Measurements from ENCODE around the gene CHP1.
A peak's percentile ranks its signal among the peaks of the same experiment; 100 is the strongest.
"Not testable (repeated sequence)": the region's sequence is repeated elsewhere in the genome, so short reads cannot be mapped to it uniquely, and the experiment has no call there.

The CHP1 gene

GRCh38 chr15:41281236-41281635 lies 50.2 kb downstream of the CHP1 start:
- Histone ChIP-seq H3K36me3 (ENCODE audit: control insufficient read depth, insufficient read depth, low read length) (peaks cover 34% of the 10 kb centered on the region), H3K4me1 (ENCODE audit: control insufficient read depth, insufficient read depth, low read length) (peaks cover 4% of the 10 kb centered on the region; the same call in 1 of the 2 replicates), H3K9me3 (ENCODE audit: control insufficient read depth, insufficient read depth, low read length) (no peaks in the 10 kb centered on the region), H3K27ac (ENCODE audit: low read depth, low read length) (no peak overlapping the region), H3K9ac (ENCODE audit: low read depth, low read length) (no peak overlapping the region), H3K27me3 (ENCODE audit: control insufficient read depth, insufficient read depth, low read length) (no peaks in the 10 kb centered on the region), H3K4me3 (ENCODE audit: low read depth, low read length) (no peak overlapping the region)

- H3K9me3 ChIP-seq (ENCODE audit: control insufficient read depth, insufficient read depth, low read length); H3K9ac ChIP-seq (ENCODE audit: low read depth, low read length); H3K4me1 ChIP-seq (ENCODE audit: control insufficient read depth, insufficient read depth, low read length); H3K27ac ChIP-seq (ENCODE audit: low read depth, low read length); H3K4me3 ChIP-seq (ENCODE audit: low read depth, low read length); H3K27me3 ChIP-seq (ENCODE audit: control insufficient read depth, insufficient read depth, low read length): not testable (repeated sequence)
- H3K36me3 ChIP-seq (ENCODE audit: control insufficient read depth, insufficient read depth, low read length): peaks cover 39% of the 10 kb centered on the region
Measured at GRCh38 chr15:41282436-41282835, 51.4 kb downstream of the CHP1 start.

GRCh38 chr15:41282980-41283652 lies 52.0 kb downstream of the CHP1 start:
- not testable (repeated sequence) for H3K4me1 ChIP-seq (ENCODE audit: control insufficient read depth, insufficient read depth, low read length); H3K9me3 ChIP-seq (ENCODE audit: control insufficient read depth, insufficient read depth, low read length); H3K27me3 ChIP-seq (ENCODE audit: control insufficient read depth, insufficient read depth, low read length)
- peak overlapping the region; percentile 78 for H3K27ac ChIP-seq (ENCODE audit: low read depth, low read length)
- peak overlapping the region; percentile 58 for H3K9ac ChIP-seq (ENCODE audit: low read depth, low read length)
- H3K4me3 ChIP-seq (ENCODE audit: low read depth, low read length): peak overlapping the region; percentile 88
- H3K36me3 ChIP-seq (ENCODE audit: control insufficient read depth, insufficient read depth, low read length): peaks cover 44% of the 10 kb centered on the region

GRCh38 chr15:41283653-41284426 lies 52.8 kb downstream of the CHP1 start:
- Histone ChIP-seq H3K9me3 (ENCODE audit: control insufficient read depth, insufficient read depth, low read length) (no peaks in the 10 kb centered on the region), H3K27me3 (ENCODE audit: control insufficient read depth, insufficient read depth, low read length) (no peaks in the 10 kb centered on the region), H3K9ac (ENCODE audit: low read depth, low read length) (peak overlapping the region; percentile 95), H3K36me3 (ENCODE audit: control insufficient read depth, insufficient read depth, low read length) (peaks cover 47% of the 10 kb centered on the region), H3K4me1 (ENCODE audit: control insufficient read depth, insufficient read depth, low read length) (peaks cover 4% of the 10 kb centered on the region; the same call in 1 of the 2 replicates), H3K4me3 (ENCODE audit: low read depth, low read length) (peak overlapping the region; percentile 88), H3K27ac (ENCODE audit: low read depth, low read length) (peak overlapping the region; percentile 92)

- Histone ChIP-seq H3K9me3 (ENCODE audit: control insufficient read depth, insufficient read depth, low read length) (no peaks in the 10 kb centered on the region), H3K36me3 (ENCODE audit: control insufficient read depth, insufficient read depth, low read length) (peaks cover 47% of the 10 kb centered on the region)
Measured at GRCh38 chr15:41284427-41285177, 53.5 kb downstream of the CHP1 start.

GRCh38 chr15:41285285-41285684 lies 54.2 kb downstream of the CHP1 start:
- H3K9me3 ChIP-seq (ENCODE audit: control insufficient read depth, insufficient read depth, low read length): no peaks in the 10 kb centered on the region

More at GRCh38 chr15:41284427-41285177, 53.5 kb downstream of the CHP1 start:
- Histone ChIP-seq H3K4me1 (ENCODE audit: control insufficient read depth, insufficient read depth, low read length) (peaks cover 4% of the 10 kb centered on the region; the same call in 1 of the 2 replicates), H3K27me3 (ENCODE audit: control insufficient read depth, insufficient read depth, low read length) (no peaks in the 10 kb centered on the region), H3K27ac (ENCODE audit: low read depth, low read length) (peak overlapping the region; percentile 92), H3K4me3 (ENCODE audit: low read depth, low read length) (peak overlapping the region; percentile 88), H3K9ac (ENCODE audit: low read depth, low read length) (peak overlapping the region; percentile 95)

GRCh38 chr15:41286665-41287333 lies 55.7 kb downstream of the CHP1 start:
- H3K4me3 ChIP-seq (ENCODE audit: low read depth, low read length): no peak overlapping the region
- H3K4me1 ChIP-seq (ENCODE audit: control insufficient read depth, insufficient read depth, low read length): peaks cover 4% of the 10 kb centered on the region; the same call in 1 of the 2 replicates
- no peak overlapping the region for H3K9ac ChIP-seq (ENCODE audit: low read depth, low read length)
- peaks cover 62% of the 10 kb centered on the region for H3K36me3 ChIP-seq (ENCODE audit: control insufficient read depth, insufficient read depth, low read length)
- no peak overlapping the region for H3K27ac ChIP-seq (ENCODE audit: low read depth, low read length)
- H3K27me3 ChIP-seq (ENCODE audit: control insufficient read depth, insufficient read depth, low read length): no peaks in the 10 kb centered on the region
- H3K9me3 ChIP-seq (ENCODE audit: control insufficient read depth, insufficient read depth, low read length): no peaks in the 10 kb centered on the region

More at GRCh38 chr15:41285285-41285684, 54.2 kb downstream of the CHP1 start:
- peak overlapping the region; percentile 95 for H3K9ac ChIP-seq (ENCODE audit: low read depth, low read length)
- peaks cover 4% of the 10 kb centered on the region; the same call in 1 of the 2 replicates for H3K4me1 ChIP-seq (ENCODE audit: control insufficient read depth, insufficient read depth, low read length)
- H3K36me3 ChIP-seq (ENCODE audit: control insufficient read depth, insufficient read depth, low read length): peaks cover 47% of the 10 kb centered on the region
- peak overlapping the region; percentile 88 for H3K4me3 ChIP-seq (ENCODE audit: low read depth, low read length)
- H3K27ac ChIP-seq (ENCODE audit: low read depth, low read length): peak overlapping the region; percentile 92
- no peaks in the 10 kb centered on the region for H3K27me3 ChIP-seq (ENCODE audit: control insufficient read depth, insufficient read depth, low read length)

GRCh38 chr15:41288464-41288863 lies 57.4 kb downstream of the CHP1 start:
- H3K4me3 ChIP-seq (ENCODE audit: low read depth, low read length): no peak overlapping the region
- no peaks in the 10 kb centered on the region for H3K27me3 ChIP-seq (ENCODE audit: control insufficient read depth, insufficient read depth, low read length)
- H3K36me3 ChIP-seq (ENCODE audit: control insufficient read depth, insufficient read depth, low read length): peaks cover 74% of the 10 kb centered on the region
- H3K9ac ChIP-seq (ENCODE audit: low read depth, low read length): no peak overlapping the region
- no peaks in the 10 kb centered on the region for H3K9me3 ChIP-seq (ENCODE audit: control insufficient read depth, insufficient read depth, low read length)
- peaks cover 4% of the 10 kb centered on the region; the same call in 1 of the 2 replicates for H3K4me1 ChIP-seq (ENCODE audit: control insufficient read depth, insufficient read depth, low read length)
- H3K27ac ChIP-seq (ENCODE audit: low read depth, low read length): no peak overlapping the region

- Histone ChIP-seq H3K4me3 (ENCODE audit: low read depth, low read length) (no peak overlapping the region), H3K27ac (ENCODE audit: low read depth, low read length) (no peak overlapping the region), H3K36me3 (ENCODE audit: control insufficient read depth, insufficient read depth, low read length) (peaks cover 86% of the 10 kb centered on the region), H3K4me1 (ENCODE audit: control insufficient read depth, insufficient read depth, low read length) (peaks cover 4% of the 10 kb centered on the region; the same call in 1 of the 2 replicates), H3K9me3 (ENCODE audit: control insufficient read depth, insufficient read depth, low read length) (no peaks in the 10 kb centered on the region), H3K9ac (ENCODE audit: low read depth, low read length) (no peak overlapping the region), H3K27me3 (ENCODE audit: control insufficient read depth, insufficient read depth, low read length) (no peaks in the 10 kb centered on the region)
Measured at GRCh38 chr15:41289953-41290352, 58.9 kb downstream of the CHP1 start.

GRCh38 chr15:41291065-41291631 lies 60.1 kb downstream of the CHP1 start:
- Histone ChIP-seq H3K27me3 (ENCODE audit: control insufficient read depth, insufficient read depth, low read length) (no peaks in the 10 kb centered on the region), H3K27ac (ENCODE audit: low read depth, low read length) (no peak overlapping the region), H3K9me3 (ENCODE audit: control insufficient read depth, insufficient read depth, low read length) (no peaks in the 10 kb centered on the region), H3K4me3 (ENCODE audit: low read depth, low read length) (no peak overlapping the region), H3K36me3 (ENCODE audit: control insufficient read depth, insufficient read depth, low read length) (peaks cover 88% of the 10 kb centered on the region), H3K9ac (ENCODE audit: low read depth, low read length) (no peak overlapping the region), H3K4me1 (ENCODE audit: control insufficient read depth, insufficient read depth, low read length) (no peaks in the 10 kb centered on the region)

Data from HUES48 (cell line).